Thyroid gland (tissue), 4 donors: ENCODE data around the gene ALDH3A2.
A peak's percentile ranks its signal among the peaks of the same experiment; 100 is the strongest.

Source experiments
- CTCF ChIP-seq, 6 experiments: fragments of 200-600 bp in 3 of 6; fragments of 450-650 bp in 3 of 6; sonication (generic) in 3 of 6; IDR thresholded peaks; one replicate each; pipeline ENCODE4 v1.5.1; 2016 to 2019; ENCODE audit warnings: antibody characterized with exemption in 6 of 6, mild to moderate bottlenecking in 2 of 6, inconsistent platforms in 1 of 6, moderate library complexity in 1 of 6
- POLR2A ChIP-seq, 2 donors: fragments of 450-650 bp; IDR thresholded peaks; one replicate each; pipeline ENCODE4 v1.6.1; 2017; ENCODE audit warnings: antibody characterized with exemption in 2 of 2, mild to moderate bottlenecking in 2 of 2, moderate library complexity in 1 of 2

- peak in 1 of 6 experiments; percentile 6 for TF ChIP-seq CTCF (IDR thresholded peaks at IDR 0.05)
- peak in 1 of 2 donors; percentile 53 for TF ChIP-seq POLR2A (IDR thresholded peaks at IDR 0.05)
Measured at GRCh38 chr17:19703106-19703827, 54.7 kb downstream of the ALDH3A2 start.
